Endodermal cell (in vitro differentiated cells): Measurements from ENCODE around the gene CD58. TPM values are rescaled to one million over a fixed set of nuclear protein-coding genes. Genes with fewer than 3 reads are reported as not detected.
"Not testable (repeated sequence)": the region's sequence is repeated elsewhere in the genome, so short reads cannot be mapped to it uniquely, and the experiment has no call there.

ENCODE experiments used
- DNase-seq: peaks from one replicate; pipeline ENCODE4 v3.0.0-alpha.2; 2017
- H3K27ac ChIP-seq: 2 replicates; pipeline ENCODE4 v1.5.1; 2013; ENCODE audit warnings: mild to moderate bottlenecking, low read depth, low read length, moderate library complexity
- H3K27me3 ChIP-seq: 2 replicates; pipeline ENCODE4 v1.6.1; 2013; ENCODE audit warnings: mild to moderate bottlenecking, low read length, moderate library complexity; ENCODE audit not compliant: insufficient read depth, control insufficient read depth, poor library complexity, severe bottlenecking
- H3K36me3 ChIP-seq: 2 replicates; pipeline ENCODE4 v1.7.0; 2013; ENCODE audit warnings: mild to moderate bottlenecking, low read length, moderate library complexity; ENCODE audit not compliant: control insufficient read depth, insufficient read depth
- H3K4me1 ChIP-seq: one replicate; pipeline ENCODE4 v1.7.0; 2013; ENCODE audit warnings: low read length; ENCODE audit not compliant: control insufficient read depth, insufficient read depth
- H3K4me3 ChIP-seq: 2 replicates; pipeline ENCODE4 v1.5.1; 2013; ENCODE audit warnings: mild to moderate bottlenecking, low read length, moderate library complexity
- H3K9ac ChIP-seq: 2 replicates; pipeline ENCODE4 v1.6.1; 2013; ENCODE audit warnings: mild to moderate bottlenecking, low read length, moderate library complexity; ENCODE audit not compliant: poor library complexity, severe bottlenecking; ENCODE audit errors: extremely low read depth
- H3K9me3 ChIP-seq: 2 replicates; pipeline ENCODE4 v1.6.1; 2013; ENCODE audit warnings: mild to moderate bottlenecking, low read length, moderate library complexity; ENCODE audit not compliant: control insufficient read depth
- H3K27ac Mint-ChIP-seq: 2 replicates; pipeline ENCODE4 v1.8.0; 2020; ENCODE audit warnings: mixed read lengths
- H3K27me3 Mint-ChIP-seq: 2 replicates; pipeline ENCODE4 v1.8.0; 2021; ENCODE audit warnings: mild to moderate bottlenecking, mixed read lengths; ENCODE audit not compliant: insufficient read depth
- H3K36me3 Mint-ChIP-seq: 2 replicates; pipeline ENCODE4 v1.8.0; 2020; ENCODE audit warnings: low read depth, mixed read lengths
- H3K4me1 Mint-ChIP-seq: 2 replicates; pipeline ENCODE4 v1.8.0; 2020; ENCODE audit warnings: mixed read lengths
- H3K4me3 Mint-ChIP-seq: 2 replicates; pipeline ENCODE4 v1.8.0; 2020; ENCODE audit warnings: mild to moderate bottlenecking, moderate library complexity, mixed read lengths
- H3K9me3 Mint-ChIP-seq: 2 replicates; pipeline ENCODE4 v1.8.0; 2020; ENCODE audit warnings: mild to moderate bottlenecking, mixed read lengths
- WGBS, 2 experiments: methylation state at CpG; one replicate each; pipeline versions ENCODE4 v1.1.5 to v1.1.7; 2013; ENCODE audit warnings: missing lambda C conversion rate in 2 of 2, mixed read lengths in 1 of 2; ENCODE audit not compliant: insufficient coverage in 1 of 2, insufficient read length in 1 of 2; 5-methylcytosine and 5-hydroxymethylcytosine counted together
- total RNA-seq, 2 donors: library from RNA; stranded (reverse); fragmentation: NEBNext Ultra II Directional in 1 of 2; extraction: Animal tissue kit (Norgen Biotek cat#: 25700) in 1 of 2; gene quantifications; 2 replicates in 1 of 2; 3 replicates in 1 of 2; pipeline ENCODE4 v1.2.1, GENCODE V29; 2021

The CD58 gene
- total RNA-seq, 2 donors from 2014 or later = 4.6 to 5.9 TPM

DNA sequence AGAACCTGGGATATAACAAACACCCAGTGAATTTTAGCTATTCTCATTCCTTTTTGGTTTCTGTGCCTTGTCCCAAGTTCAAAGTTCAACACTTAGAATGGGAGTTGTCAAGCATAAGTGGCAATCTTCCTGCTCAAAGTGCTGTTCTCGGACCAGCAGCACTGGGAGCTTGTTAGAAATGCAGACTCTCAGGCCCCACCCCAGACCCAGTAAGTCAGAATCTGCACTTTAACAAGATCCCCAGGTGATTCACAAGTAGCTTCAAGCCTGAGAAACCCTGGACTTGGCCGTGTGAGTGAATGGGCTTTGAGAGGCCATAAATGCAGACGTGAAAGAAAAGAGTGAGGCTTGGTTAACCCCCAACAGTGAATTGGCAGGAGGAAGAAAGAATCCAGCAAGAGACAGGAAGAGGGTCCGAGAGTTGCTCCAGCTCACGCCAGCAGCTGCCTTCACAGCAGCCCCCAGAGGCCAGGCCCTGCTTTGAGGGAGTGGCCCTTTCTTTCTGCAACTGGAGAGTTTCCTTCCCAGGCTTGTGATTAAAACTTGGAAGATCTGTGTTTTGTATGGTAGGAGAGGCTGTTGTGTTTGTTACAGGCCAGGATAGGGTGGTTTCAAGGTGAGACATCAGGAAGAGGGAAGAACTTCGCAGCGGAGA lies 21.3 kb upstream of the CD58 start:
- H3K27me3 Mint-ChIP-seq, H3K36me3 ChIP-seq, H3K4me3 ChIP-seq, H3K27ac ChIP-seq, H3K4me1 ChIP-seq, DNase-seq, H3K9me3 ChIP-seq, H3K27me3 ChIP-seq, H3K9ac ChIP-seq, H3K27ac Mint-ChIP-seq, H3K9me3 Mint-ChIP-seq, H3K36me3 Mint-ChIP-seq, H3K4me3 Mint-ChIP-seq: not testable (repeated sequence)
- 88% methylated on average over 6 of the region's 7 CpGs; no CpG with 5 or more reads in 1 of the 2 experiments for WGBS, 2 experiments
- peaks cover 28% of the 10 kb centered on the region for H3K4me1 Mint-ChIP-seq

GRCh38 chr1:116591006-116591950 lies 20.5 kb upstream of the CD58 start:
- H3K9ac ChIP-seq = not testable (repeated sequence)
- WGBS, 2 experiments = no CpG with 5 or more reads among the region's 10 CpGs

GRCh38 chr1:116590359-116591005 lies 19.7 kb upstream of the CD58 start:
- H3K9me3 Mint-ChIP-seq, DNase-seq, H3K27ac ChIP-seq, H3K36me3 ChIP-seq, H3K9me3 ChIP-seq, H3K4me3 Mint-ChIP-seq, H3K4me1 ChIP-seq, H3K4me3 ChIP-seq, H3K27me3 Mint-ChIP-seq, H3K27ac Mint-ChIP-seq, H3K9ac ChIP-seq, H3K27me3 ChIP-seq: not testable (repeated sequence)
- WGBS, 2 experiments = 93% methylated on average over 5 of the region's 6 CpGs; no CpG with 5 or more reads in 1 of the 2 experiments
- peaks cover 13% of the 10 kb centered on the region for H3K4me1 Mint-ChIP-seq
- H3K36me3 Mint-ChIP-seq = peaks cover 10% of the 10 kb centered on the region

More at GRCh38 chr1:116591006-116591950, 20.5 kb upstream of the CD58 start:
- H3K9me3 ChIP-seq, H3K4me3 Mint-ChIP-seq, H3K36me3 ChIP-seq, H3K4me3 ChIP-seq, H3K27me3 ChIP-seq, DNase-seq, H3K27ac Mint-ChIP-seq, H3K27ac ChIP-seq, H3K9me3 Mint-ChIP-seq, H3K4me1 ChIP-seq, H3K27me3 Mint-ChIP-seq, H3K36me3 Mint-ChIP-seq: not testable (repeated sequence)
- peaks cover 21% of the 10 kb centered on the region for H3K4me1 Mint-ChIP-seq

GRCh38 chr1:116589101-116589735 lies 18.4 kb upstream of the CD58 start:
- H3K36me3 ChIP-seq, H3K27me3 ChIP-seq, H3K9me3 ChIP-seq, H3K9ac ChIP-seq, H3K27me3 Mint-ChIP-seq, H3K4me1 Mint-ChIP-seq, H3K27ac ChIP-seq, H3K4me1 ChIP-seq, H3K9me3 Mint-ChIP-seq, H3K4me3 Mint-ChIP-seq, DNase-seq, H3K4me3 ChIP-seq: not testable (repeated sequence)
- H3K36me3 Mint-ChIP-seq = peaks cover 18% of the 10 kb centered on the region
- peak overlapping the region; percentile 12 for H3K27ac Mint-ChIP-seq
- 85 to 96% methylated on average over 4 to 9 of the region's 9 CpGs for WGBS, 2 experiments
